Measurements from ENCODE around the gene STRADB.

GRCh38 chr2:201520201-201520600, 68.7 kb downstream of the STRADB start:
- no peak for TF ChIP-seq ZNF626 (tag by site-specific recombination; IDR thresholded peaks at IDR 0.05)
- TF ChIP-seq TCF7L2 (IDR thresholded peaks at IDR 0.05; ENCODE audit: borderline replicate concordance, low read depth, low read length) = no peak
- TF ChIP-seq CTCF (tag by site-specific recombination; IDR thresholded peaks at IDR 0.05) = no peak
- TF ChIP-seq ZNF18 (tag by site-specific recombination; IDR thresholded peaks at IDR 0.05) = no peak
- TF ChIP-seq ZNF2 (tag by site-specific recombination; IDR thresholded peaks at IDR 0.05) = no peak
- TF ChIP-seq KLF10 (tag by site-specific recombination; IDR thresholded peaks at IDR 0.05) = no peak
- no peak for TF ChIP-seq ZNF639 (tag by site-specific recombination; IDR thresholded peaks at IDR 0.05)
- no peak for TF ChIP-seq ZNF585B (tag by site-specific recombination; IDR thresholded peaks at IDR 0.05)
- TF ChIP-seq ZBTB8A (tag by site-specific recombination; IDR thresholded peaks at IDR 0.05) = no peak
- TF ChIP-seq ELK4 (IDR thresholded peaks at IDR 0.05; ENCODE audit: borderline replicate concordance, low read depth, low read length) = no peak
- no peak for TF ChIP-seq ZNF677 (tag by site-specific recombination; IDR thresholded peaks at IDR 0.05)
- no peak for TF ChIP-seq TRIM28 (IDR thresholded peaks at IDR 0.05; ENCODE audit: borderline replicate concordance, low read length)
- TF ChIP-seq ZBTB44 (tag by site-specific recombination; IDR thresholded peaks at IDR 0.05) = no peak
- no peak for TF ChIP-seq ZNF239 (tag by site-specific recombination; IDR thresholded peaks at IDR 0.05)
